Epidermal melanocyte (primary cell): Measurements from ENCODE around the gene FOSL2.

ENCODE experiments used
- DNase-seq: peaks from one replicate; pipeline ENCODE4 v3.0.0; 2011; ENCODE audit warnings: low spot score; ENCODE audit not compliant: insufficient read length

Gene FOSL2

GRCh38 chr2:28394997-28395333 is 2.3 kb downstream of the FOSL2 start:
- DNase-seq = no peak

- DNase-seq = no peak
Observed at GRCh38 chr2:28395334-28396061, 2.8 kb downstream of the FOSL2 start.

- DNase-seq = no peak
Observed at GRCh38 chr2:28397043-28397381, 4.4 kb downstream of the FOSL2 start.

- no peak for DNase-seq
Observed at GRCh38 chr2:28398101-28398834, 5.6 kb downstream of the FOSL2 start.

GRCh38 chr2:28399289-28399688 is 6.6 kb downstream of the FOSL2 start:
- no peak for DNase-seq

GRCh38 chr2:28399956-28400355 is 7.3 kb downstream of the FOSL2 start:
- DNase-seq = no peak

- DNase-seq = no peak
Observed at GRCh38 chr2:28400419-28400818, 7.8 kb downstream of the FOSL2 start.

GRCh38 chr2:28400921-28401320 is 8.3 kb downstream of the FOSL2 start:
- no peak for DNase-seq

GRCh38 chr2:28401411-28401810 is 8.8 kb downstream of the FOSL2 start:
- no peak for DNase-seq

GRCh38 chr2:28401948-28402550 is 9.4 kb downstream of the FOSL2 start:
- no peak for DNase-seq

GRCh38 chr2:28403370-28403956 is 10.8 kb downstream of the FOSL2 start:
- DNase-seq = no peak

- no peak for DNase-seq
Observed at GRCh38 chr2:28404086-28404485, 11.4 kb downstream of the FOSL2 start.

GRCh38 chr2:28405537-28405936 is 12.9 kb downstream of the FOSL2 start:
- DNase-seq = no peak

- no peak for DNase-seq
Observed at GRCh38 chr2:28406276-28407096, 13.8 kb downstream of the FOSL2 start.

- no peak for DNase-seq
Observed at GRCh38 chr2:28407131-28407975, 14.7 kb downstream of the FOSL2 start.

- DNase-seq = no peak
Observed at GRCh38 chr2:28407976-28408690, 15.5 kb downstream of the FOSL2 start.

- DNase-seq = no peak
Observed at GRCh38 chr2:28408764-28409599, 16.3 kb downstream of the FOSL2 start.

GRCh38 chr2:28411166-28411755 is 18.6 kb downstream of the FOSL2 start:
- DNase-seq = no peak
